GM21723 (cell line): ENCODE measurements around the gene SUPT20HL1.
A peak's percentile ranks its signal among the peaks of the same experiment; 100 is the strongest.
"Not testable (repeated sequence)": the region's sequence is repeated elsewhere in the genome, so short reads cannot be mapped to it uniquely, and the experiment has no call there.

Experiments
- ATAC-seq: cut with Tn5 transposase; IDR thresholded peaks from one replicate; pipeline ENCODE4 v1.9.1; 2021; ENCODE audit warnings: mild to moderate bottlenecking, moderate library complexity; ENCODE audit not compliant: unreplicated experiment

Gene SUPT20HL1

GRCh38 chrX:24360272-24360671, at the start of gene SUPT20HL1:
Gene SUPT20HL1 (plus strand): TSS chrX:24360639. CDS start chrX:24362761, 2,122 bp downstream.
- ATAC-seq: no peak

DNA sequence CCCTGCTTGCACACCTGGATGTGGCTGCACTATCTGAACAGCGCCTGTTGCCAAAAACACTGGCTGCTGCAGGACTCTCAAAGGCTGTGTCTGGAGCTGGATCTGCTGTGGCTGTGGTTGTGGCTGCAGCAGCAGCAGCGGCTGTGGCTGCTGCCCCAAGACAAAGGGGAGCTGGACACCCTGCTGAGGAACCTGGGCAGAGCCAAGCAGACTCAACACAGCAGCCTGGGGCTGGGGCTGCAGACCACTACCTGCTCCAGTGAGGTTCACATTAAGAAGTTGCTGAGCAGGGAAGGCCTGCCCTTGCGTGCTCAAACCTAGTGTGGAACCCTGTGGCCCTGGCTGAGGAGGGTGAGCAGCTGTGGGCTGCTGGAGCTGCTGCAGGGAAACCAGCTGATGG, 49.5 kb upstream of the SUPT20HL1 start:
- not testable (repeated sequence) for ATAC-seq

DNA sequence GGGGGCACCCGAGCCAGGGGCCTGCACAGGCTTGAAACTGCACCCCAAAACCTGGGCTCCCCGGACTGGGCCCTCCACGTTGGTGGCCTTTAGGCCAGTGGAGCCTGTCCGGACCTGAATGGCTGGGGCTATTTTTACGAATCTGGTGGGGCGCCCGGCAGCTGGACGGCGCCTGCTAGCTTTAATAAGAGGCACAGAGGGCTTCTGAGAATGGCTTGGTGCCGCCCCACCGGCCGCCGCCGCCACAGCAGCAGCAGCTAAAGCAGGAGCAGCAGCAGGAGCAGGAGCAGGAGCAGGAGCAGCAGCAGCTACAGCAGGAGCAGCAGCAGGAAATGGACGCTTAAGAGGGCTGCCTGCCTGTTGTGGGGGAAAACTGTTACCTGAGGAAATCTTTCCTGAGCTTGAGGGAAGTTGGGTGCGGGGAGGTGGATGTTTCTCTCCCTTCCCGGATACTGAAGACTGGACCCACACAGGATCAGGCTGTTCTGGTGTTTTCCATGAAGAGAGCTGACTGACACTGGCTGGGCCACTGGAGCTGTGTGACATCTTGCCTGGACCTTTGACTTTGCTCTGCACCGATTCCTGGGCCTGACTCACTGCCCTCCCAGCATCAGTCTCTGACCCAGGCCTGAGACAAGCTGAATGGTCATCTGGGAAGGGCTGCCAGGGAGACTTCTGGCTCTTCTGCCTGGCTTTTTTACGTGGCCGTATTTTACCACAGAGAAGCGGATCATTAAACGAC, 48.8 kb upstream of the SUPT20HL1 start:
- not testable (repeated sequence) for ATAC-seq

GRCh38 chrX:24312249-24312607, 48.2 kb upstream of the SUPT20HL1 start:
- ATAC-seq: not testable (repeated sequence)

DNA sequence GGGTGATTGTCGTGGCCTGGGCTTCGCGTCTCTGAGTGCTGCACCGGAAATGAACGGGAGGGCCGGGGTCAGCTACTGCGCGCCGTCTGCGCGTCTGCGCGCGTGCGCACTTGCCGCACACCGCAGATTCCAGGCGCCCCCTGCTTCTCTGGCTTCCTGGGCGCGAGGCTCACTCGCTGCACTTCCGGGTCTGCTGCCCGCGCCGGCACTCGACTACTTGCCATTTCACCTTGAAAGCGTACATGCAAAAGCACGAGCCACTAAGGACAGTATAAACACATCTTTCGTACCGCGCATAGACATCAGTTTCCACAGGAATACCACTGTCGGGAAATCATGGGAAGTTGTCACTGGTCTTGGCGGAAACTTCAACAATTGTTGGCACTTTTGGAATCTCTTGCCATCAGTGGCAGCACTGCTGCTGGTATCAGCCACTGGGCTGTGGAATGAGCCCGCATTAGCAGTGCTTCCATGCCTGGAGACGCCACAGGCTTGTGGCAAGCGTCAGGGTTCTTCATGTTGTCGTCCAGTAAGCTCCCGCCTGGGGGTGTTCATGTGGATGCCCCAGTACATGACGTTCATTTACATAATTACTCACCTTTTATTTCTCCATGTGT, 46.3 kb upstream of the SUPT20HL1 start, which contains the start of gene SUPT20HL2:
TSS of gene SUPT20HL2 (minus strand) at position 51 of the 617 bp plus-strand sequence. CDS start 754 bp downstream, outside the sequence.
- no peak for ATAC-seq

DNA sequence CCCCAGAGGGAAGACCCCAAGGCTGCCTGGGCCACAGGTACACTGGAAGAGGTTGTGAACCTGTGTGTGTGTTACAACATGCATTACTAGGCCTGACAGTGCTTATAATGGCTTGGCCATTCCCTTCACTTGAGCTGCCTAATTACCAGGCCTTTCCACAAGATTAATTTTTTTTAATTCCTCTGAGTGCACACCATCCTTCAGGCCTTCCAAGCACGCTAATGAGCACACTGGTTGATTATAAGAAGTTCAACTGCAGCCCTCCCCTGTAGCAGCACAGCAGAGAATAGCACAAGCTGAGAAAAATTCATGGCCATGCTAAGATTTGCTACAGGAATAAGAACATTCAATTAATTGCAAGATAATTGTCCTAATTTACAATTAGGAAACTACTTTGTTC, 44.3 kb upstream of the SUPT20HL1 start:
- ATAC-seq: no peak

- ATAC-seq: no peak
Measured at GRCh38 chrX:24317567-24317966, 42.9 kb upstream of the SUPT20HL1 start.

DNA sequence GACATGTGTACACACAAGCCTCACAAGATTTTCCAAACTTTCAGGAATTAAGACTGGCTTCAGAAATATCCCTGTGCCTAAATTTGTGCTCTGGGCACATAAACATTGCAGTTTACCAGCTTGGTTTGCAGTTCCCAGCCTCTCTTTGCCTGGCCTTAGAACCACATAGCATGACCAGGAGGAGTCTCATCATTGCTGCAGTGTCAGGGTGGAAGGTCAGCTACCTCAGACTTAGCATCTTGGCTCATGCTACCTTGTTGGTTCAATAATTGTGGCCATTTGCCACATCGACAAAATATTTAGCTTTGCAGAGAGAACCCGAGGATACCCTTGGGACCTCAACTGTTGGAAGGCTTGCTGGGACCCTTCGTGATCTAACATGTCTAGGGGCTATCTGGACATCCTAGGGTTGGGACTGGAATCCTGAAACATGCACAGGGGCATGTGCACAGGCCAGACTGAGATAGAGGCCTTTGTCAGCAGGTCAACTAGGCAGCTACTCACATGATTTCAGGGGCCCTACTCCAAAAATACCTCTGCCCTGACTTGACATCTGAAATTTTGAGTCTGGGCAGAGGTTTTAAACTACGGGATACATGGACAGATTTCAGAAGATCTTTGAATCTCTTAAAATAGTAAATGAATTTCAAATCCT, 38.6 kb upstream of the SUPT20HL1 start:
- no peak for ATAC-seq

GRCh38 chrX:24325231-24325630, 35.2 kb upstream of the SUPT20HL1 start:
- ATAC-seq: no peak

DNA sequence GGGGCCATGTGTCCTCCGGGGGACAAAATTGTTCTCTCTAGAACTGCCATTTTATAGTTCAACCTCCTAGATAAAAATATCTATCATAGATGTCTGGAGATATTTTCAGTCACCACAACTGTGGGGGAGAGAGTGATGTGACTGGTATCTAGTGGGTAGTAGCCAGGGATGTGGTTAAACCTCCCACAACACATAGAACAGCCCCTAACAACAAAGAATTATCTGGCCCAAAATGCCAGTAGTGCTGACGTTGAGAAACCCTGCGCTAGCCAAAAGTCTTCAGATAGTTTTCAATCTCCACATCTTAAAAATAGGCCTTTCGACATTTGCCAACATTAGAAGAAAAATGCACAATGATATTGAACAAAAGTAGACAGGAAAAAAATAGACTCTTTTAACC, 27.6 kb upstream of the SUPT20HL1 start:
- no peak for ATAC-seq

DNA sequence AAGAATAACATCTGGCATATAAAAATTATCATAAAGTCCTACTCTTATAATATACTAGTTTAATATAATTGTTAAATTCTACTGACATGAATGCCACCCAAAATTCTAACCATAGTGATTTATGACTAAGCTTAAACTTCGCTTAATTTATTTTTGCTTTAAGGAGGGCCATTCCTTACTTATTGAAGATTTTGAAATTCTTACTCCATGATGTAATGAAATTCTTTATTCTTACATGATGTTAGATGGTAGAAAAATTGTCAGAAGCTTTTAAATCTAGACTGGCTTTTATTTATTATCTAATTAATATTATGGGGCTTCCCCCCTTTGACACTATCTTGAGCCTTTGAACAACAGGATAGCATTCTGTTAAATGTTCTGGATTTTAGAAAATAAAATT, 27.1 kb upstream of the SUPT20HL1 start:
- no peak for ATAC-seq

- no peak for ATAC-seq
Measured at GRCh38 chrX:24334461-24334860, 26.0 kb upstream of the SUPT20HL1 start.

DNA sequence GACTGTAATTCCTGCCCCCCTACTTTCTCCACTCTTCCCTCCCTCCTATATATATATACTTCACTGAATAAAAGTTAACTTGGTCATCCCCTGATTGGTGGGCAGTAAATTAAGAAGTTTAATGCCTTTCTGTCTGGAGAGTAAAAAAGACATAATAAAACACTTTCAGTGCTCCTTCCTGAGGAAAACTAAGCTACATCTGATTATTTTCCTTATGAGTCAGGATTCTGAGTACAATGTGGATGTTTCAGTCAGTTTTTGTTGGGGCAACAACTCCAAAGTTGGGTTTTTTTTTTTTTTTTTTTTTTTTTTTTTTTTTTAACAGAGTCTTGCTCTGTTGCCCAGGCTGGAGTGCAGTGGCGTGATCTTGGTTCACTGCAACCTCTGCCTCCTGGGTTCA, 24.6 kb upstream of the SUPT20HL1 start:
- no peak for ATAC-seq

GRCh38 chrX:24339911-24340310, 20.5 kb upstream of the SUPT20HL1 start:
- no peak for ATAC-seq

DNA sequence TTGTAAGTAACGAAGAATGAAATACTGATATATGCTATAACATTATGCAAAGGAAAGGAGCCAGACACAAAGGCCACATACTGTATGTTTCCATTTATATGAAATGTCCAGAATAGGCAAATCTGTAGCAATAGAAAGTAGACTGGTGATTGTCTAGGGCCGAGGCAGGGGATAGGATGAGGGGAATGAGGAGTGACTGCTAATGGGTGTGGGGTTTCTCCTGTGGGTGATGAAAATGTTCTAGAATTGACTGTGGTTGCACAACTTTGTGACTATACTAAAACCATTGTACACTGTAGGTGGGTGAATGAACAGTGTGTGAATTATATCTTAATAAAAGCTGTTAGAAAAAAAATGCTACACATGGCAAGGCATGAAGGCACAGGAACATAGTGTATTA, 19.9 kb upstream of the SUPT20HL1 start:
- ATAC-seq: no peak

GRCh38 chrX:24341795-24342194, 18.6 kb upstream of the SUPT20HL1 start:
- no peak for ATAC-seq

DNA sequence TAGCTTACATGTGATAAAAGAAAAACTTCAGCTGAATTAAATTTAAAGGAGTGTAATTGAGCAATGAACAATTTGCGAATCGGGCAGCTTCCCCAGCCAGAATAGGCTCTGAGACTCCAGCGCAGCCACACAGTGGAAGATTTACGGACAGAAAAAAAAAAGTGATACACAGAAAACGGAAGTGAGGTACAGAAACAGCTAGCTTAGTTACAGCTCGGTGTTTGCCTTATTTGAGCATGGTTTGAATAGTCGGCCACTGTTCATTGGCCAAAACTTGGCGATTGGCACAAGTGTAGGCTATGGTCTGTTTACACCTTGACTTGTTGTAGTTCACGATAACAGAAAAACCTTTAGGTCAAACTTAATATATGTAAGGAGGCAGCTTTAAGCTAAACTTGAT, 16.7 kb upstream of the SUPT20HL1 start:
- ATAC-seq: peak; percentile 85

- no peak for ATAC-seq
Measured at GRCh38 chrX:24347881-24348280, 12.6 kb upstream of the SUPT20HL1 start.

- ATAC-seq: no peak
Measured at GRCh38 chrX:24350217-24350616, 10.2 kb upstream of the SUPT20HL1 start.

- no peak for ATAC-seq
Measured at GRCh38 chrX:24355095-24355494, 5.3 kb upstream of the SUPT20HL1 start.

- ATAC-seq: no peak
Measured at GRCh38 chrX:24357106-24357505, 3.3 kb upstream of the SUPT20HL1 start.
